ENCODE measurements around the gene PTPRM.

The PTPRM gene

DNA sequence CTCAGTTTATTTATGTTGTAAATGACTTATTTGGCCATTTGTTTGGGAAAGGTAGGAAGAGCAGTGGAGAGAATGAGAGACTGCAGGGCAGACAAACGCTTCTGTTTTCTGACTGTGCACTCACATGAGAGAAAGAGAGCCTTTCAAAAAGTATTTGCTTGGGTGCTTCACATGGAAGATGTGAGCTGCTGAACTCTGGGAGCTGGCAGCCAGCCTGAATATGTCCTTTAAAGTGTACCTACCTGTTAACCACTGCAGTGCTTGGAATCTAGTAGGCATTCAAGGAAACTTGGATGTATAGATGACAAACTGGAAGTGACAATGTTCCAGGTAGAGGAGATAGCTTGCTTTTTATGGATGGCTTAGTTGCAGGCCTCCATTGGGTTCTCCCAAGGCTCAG lies 68.8 kb downstream of the PTPRM start (continued):
- no peak for TF ChIP-seq GLIS3 (CRISPR knock-in tag; IDR thresholded peaks at IDR 0.05)

DNA sequence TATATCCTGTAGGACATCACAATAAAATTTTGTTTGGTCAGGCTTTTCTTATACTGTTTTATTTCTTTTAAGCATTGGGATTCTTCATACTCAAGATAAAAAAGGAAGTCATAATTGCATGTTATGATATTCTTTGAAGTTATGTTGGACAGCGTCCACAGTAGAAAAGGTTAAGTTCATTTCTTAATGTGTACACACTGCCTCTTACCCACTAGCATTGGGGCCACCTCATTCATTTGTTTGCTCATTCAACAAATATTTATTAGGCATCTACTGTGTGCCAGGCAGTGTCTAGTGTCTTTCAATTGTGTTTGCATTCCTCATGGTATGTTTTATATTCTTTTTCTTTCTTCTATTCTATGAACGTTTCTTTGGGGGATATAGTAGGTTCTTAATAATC lies 70.2 kb downstream of the PTPRM start:
- no peak for TF ChIP-seq TCF4 (CRISPR knock-in tag; IDR thresholded peaks at IDR 0.05; ENCODE audit: borderline replicate concordance)
- no peak for TF ChIP-seq GLIS3 (CRISPR knock-in tag; IDR thresholded peaks at IDR 0.05)
- no peak for TF ChIP-seq ZFP3 (CRISPR knock-in tag; IDR thresholded peaks at IDR 0.05)
- TF ChIP-seq, protein P1, sequence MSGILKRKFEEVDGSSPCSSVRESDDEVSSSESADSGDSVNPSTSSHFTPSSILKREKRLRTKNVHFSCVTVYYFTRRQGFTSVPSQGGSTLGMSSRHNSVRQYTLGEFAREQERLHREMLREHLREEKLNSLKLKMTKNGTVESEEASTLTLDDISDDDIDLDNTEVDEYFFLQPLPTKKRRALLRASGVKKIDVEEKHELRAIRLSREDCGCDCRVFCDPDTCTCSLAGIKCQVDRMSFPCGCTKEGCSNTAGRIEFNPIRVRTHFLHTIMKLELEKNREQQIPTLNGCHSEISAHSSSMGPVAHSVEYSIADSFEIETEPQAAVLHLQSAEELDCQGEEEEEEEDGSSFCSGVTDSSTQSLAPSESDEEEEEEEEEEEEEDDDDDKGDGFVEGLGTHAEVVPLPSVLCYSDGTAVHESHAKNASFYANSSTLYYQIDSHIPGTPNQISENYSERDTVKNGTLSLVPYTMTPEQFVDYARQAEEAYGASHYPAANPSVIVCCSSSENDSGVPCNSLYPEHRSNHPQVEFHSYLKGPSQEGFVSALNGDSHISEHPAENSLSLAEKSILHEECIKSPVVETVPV (CRISPR knock-in tag; IDR thresholded peaks at IDR 0.05) = no peak
- TF ChIP-seq TOX (CRISPR knock-in tag; IDR thresholded peaks at IDR 0.05; ENCODE audit: borderline replicate concordance) = no peak
- TF ChIP-seq BACH2 (CRISPR knock-in tag; IDR thresholded peaks at IDR 0.05; ENCODE audit: borderline replicate concordance) = no peak
- TF ChIP-seq ARNTL (CRISPR knock-in tag; IDR thresholded peaks at IDR 0.05; ENCODE audit: borderline replicate concordance, low read depth) = no peak
- no peak for TF ChIP-seq ZNF8 (CRISPR knock-in tag; IDR thresholded peaks at IDR 0.05)
- TF ChIP-seq, protein P2, sequence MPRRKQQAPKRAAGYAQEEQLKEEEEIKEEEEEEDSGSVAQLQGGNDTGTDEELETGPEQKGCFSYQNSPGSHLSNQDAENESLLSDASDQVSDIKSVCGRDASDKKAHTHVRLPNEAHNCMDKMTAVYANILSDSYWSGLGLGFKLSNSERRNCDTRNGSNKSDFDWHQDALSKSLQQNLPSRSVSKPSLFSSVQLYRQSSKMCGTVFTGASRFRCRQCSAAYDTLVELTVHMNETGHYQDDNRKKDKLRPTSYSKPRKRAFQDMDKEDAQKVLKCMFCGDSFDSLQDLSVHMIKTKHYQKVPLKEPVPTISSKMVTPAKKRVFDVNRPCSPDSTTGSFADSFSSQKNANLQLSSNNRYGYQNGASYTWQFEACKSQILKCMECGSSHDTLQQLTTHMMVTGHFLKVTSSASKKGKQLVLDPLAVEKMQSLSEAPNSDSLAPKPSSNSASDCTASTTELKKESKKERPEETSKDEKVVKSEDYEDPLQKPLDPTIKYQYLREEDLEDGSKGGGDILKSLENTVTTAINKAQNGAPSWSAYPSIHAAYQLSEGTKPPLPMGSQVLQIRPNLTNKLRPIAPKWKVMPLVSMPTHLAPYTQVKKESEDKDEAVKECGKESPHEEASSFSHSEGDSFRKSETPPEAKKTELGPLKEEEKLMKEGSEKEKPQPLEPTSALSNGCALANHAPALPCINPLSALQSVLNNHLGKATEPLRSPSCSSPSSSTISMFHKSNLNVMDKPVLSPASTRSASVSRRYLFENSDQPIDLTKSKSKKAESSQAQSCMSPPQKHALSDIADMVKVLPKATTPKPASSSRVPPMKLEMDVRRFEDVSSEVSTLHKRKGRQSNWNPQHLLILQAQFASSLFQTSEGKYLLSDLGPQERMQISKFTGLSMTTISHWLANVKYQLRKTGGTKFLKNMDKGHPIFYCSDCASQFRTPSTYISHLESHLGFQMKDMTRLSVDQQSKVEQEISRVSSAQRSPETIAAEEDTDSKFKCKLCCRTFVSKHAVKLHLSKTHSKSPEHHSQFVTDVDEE (CRISPR knock-in tag; IDR thresholded peaks at IDR 0.05) = no peak
- no peak for TF ChIP-seq SNAI2 (CRISPR knock-in tag; IDR thresholded peaks at IDR 0.05)
- no peak for TF ChIP-seq ZNF70 (CRISPR knock-in tag; IDR thresholded peaks at IDR 0.05)
- TF ChIP-seq, protein P3, sequence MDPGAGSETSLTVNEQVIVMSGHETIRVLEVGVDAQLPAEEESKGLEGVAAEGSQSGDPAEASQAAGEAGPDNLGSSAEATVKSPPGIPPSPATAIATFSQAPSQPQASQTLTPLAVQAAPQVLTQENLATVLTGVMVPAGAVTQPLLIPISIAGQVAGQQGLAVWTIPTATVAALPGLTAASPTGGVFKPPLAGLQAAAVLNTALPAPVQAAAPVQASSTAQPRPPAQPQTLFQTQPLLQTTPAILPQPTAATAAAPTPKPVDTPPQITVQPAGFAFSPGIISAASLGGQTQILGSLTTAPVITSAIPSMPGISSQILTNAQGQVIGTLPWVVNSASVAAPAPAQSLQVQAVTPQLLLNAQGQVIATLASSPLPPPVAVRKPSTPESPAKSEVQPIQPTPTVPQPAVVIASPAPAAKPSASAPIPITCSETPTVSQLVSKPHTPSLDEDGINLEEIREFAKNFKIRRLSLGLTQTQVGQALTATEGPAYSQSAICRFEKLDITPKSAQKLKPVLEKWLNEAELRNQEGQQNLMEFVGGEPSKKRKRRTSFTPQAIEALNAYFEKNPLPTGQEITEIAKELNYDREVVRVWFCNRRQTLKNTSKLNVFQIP (CRISPR knock-in tag; IDR thresholded peaks at IDR 0.05; ENCODE audit: borderline replicate concordance, low read depth) = no peak
- TF ChIP-seq PPARA (CRISPR knock-in tag; IDR thresholded peaks at IDR 0.05; ENCODE audit: borderline replicate concordance) = no peak
- no peak for TF ChIP-seq RARB (CRISPR knock-in tag; IDR thresholded peaks at IDR 0.05)
- TF ChIP-seq ISL1 (CRISPR knock-in tag; IDR thresholded peaks at IDR 0.05) = no peak
- no peak for ATAC-seq

DNA sequence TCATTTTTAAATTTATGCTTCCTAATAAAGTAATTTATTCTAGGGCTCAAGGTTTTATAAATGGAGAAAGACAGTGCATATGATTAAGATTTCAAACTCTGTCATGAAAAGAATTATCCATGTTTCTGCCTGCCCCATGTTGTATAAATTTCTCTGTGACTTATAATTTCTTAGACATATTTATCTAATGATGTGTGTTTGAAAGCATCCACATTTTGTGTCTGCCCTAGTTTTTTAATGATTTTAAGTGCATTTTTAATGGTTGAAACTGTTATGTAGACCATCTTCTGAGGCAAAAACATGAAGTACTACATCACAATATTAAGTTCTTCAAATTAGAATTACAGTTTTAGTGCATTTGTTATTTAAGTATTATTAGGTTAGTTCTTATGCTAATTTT lies 71.2 kb downstream of the PTPRM start:
- no peak for ATAC-seq
- no peak for TF ChIP-seq ZNF565 (CRISPR knock-in tag; conservative IDR thresholded peaks at IDR 0.05; ENCODE audit: low read depth)
- TF ChIP-seq OSR1 (CRISPR knock-in tag; IDR thresholded peaks at IDR 0.05) = no peak
- TF ChIP-seq, protein P4, sequence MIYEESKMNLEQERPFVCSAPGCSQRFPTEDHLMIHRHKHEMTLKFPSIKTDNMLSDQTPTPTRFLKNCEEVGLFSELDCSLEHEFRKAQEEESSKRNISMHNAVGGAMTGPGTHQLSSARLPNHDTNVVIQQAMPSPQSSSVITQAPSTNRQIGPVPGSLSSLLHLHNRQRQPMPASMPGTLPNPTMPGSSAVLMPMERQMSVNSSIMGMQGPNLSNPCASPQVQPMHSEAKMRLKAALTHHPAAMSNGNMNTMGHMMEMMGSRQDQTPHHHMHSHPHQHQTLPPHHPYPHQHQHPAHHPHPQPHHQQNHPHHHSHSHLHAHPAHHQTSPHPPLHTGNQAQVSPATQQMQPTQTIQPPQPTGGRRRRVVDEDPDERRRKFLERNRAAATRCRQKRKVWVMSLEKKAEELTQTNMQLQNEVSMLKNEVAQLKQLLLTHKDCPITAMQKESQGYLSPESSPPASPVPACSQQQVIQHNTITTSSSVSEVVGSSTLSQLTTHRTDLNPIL (CRISPR knock-in tag; IDR thresholded peaks at IDR 0.05; ENCODE audit: low read depth) = no peak
- TF ChIP-seq ZNF70 (CRISPR knock-in tag; IDR thresholded peaks at IDR 0.05) = no peak

DNA sequence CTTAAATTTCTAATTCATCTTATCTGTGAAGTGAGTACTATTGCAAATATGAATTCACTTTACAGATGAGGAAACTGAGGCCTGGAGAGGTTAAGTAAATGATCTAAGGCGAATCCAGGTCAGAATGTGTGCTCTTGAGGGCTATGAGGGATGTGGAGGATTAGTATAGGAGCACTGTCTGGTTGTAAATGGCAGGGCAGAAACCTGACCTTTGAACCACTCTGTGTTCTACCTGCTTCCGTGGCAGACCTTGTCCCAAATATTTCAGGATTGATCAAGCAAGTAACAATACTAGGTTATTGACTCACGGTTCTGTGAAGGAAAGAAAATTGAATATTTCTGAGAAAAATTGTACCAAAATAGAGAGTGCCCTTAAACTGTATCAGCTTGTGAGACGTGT lies 74.7 kb downstream of the PTPRM start:
- no peak for ATAC-seq
- TF ChIP-seq BACH2 (CRISPR knock-in tag; IDR thresholded peaks at IDR 0.05; ENCODE audit: borderline replicate concordance) (no peak), ARNTL (CRISPR knock-in tag; IDR thresholded peaks at IDR 0.05; ENCODE audit: borderline replicate concordance, low read depth) (no peak), RARB (CRISPR knock-in tag; IDR thresholded peaks at IDR 0.05) (no peak), CSDC2 (CRISPR knock-in tag; IDR thresholded peaks at IDR 0.05) (no peak), ISL1 (CRISPR knock-in tag; IDR thresholded peaks at IDR 0.05) (no peak), ZNF8 (CRISPR knock-in tag; IDR thresholded peaks at IDR 0.05) (no peak), ESRRG (CRISPR knock-in tag; IDR thresholded peaks at IDR 0.05) (no peak), ZNF565 (CRISPR knock-in tag; conservative IDR thresholded peaks at IDR 0.05; ENCODE audit: low read depth) (no peak), PPARA (CRISPR knock-in tag; IDR thresholded peaks at IDR 0.05; ENCODE audit: borderline replicate concordance) (no peak), ZFP30 (CRISPR knock-in tag; IDR thresholded peaks at IDR 0.05) (no peak), GLIS3 (CRISPR knock-in tag; IDR thresholded peaks at IDR 0.05) (no peak)
- TF ChIP-seq, protein P3 (CRISPR knock-in tag; IDR thresholded peaks at IDR 0.05; ENCODE audit: borderline replicate concordance, low read depth) = no peak
- TF ChIP-seq, protein P1 (CRISPR knock-in tag; IDR thresholded peaks at IDR 0.05) = no peak
- TF ChIP-seq, protein P2 (CRISPR knock-in tag; IDR thresholded peaks at IDR 0.05) = no peak

All from SK-N-SH treated with all-trans-retinoic acid at 6 μM for 48 hours (cell line).